GM12878 (cell line): ENCODE data around the gene CLDN25. TPM values are rescaled to one million over a fixed set of nuclear protein-coding genes. Genes with fewer than 3 reads are reported as not detected.

Experiments used
- polyA plus RNA-seq, 11 experiments: library from polyadenylated mRNA; depleted of rRNA in 4 of 11; unstranded in 6 of 11; stranded (reverse) in 5 of 11; fragments of >200 nt; fragmentation: Nextera tagmentation in 4 of 11; fragmentation: Illumina TruSeq in 1 of 11; extraction: Ambion mirVana in 4 of 11; extraction: Trizol in 1 of 11; gene quantifications; 1 replicate in 1 of 11; 2 replicates in 10 of 11; pipeline versions ENCODE4 v1.2.1 to v1.2.3, GENCODE V29; 2011 to 2016; ENCODE audit warnings: inconsistent platforms in 2 of 11, missing spikeins in 2 of 11, low read depth in 1 of 11
- small RNA-seq: library from RNA; depleted of rRNA; stranded (forward); fragments of <200 nt; gene quantifications from one replicate; pipeline ENCODE3, GENCODE V24; 2014
- total RNA-seq, 4 experiments: library from RNA; depleted of rRNA in 3 of 4; stranded (reverse); fragments of >200 nt in 3 of 4; fragmentation: Illumina TruSeq in 1 of 4; extraction: Trizol in 1 of 4; gene quantifications; 2 replicates each; pipeline versions ENCODE4 v1.2.1 to v1.2.3, GENCODE V29; 2013 to 2021

CLDN25 gene
- total and polyA plus RNA-seq, 10 of the 15 experiments (the other 5 are each of a cell fraction or from before 2014, with no cell fraction given) = not detected

Small RNA genes within 50 kb of the gene (small RNA-seq; reads per million reads assigned to genes)
- gene LRRC37A13P = not detected
- gene RPS29P19 = not detected

Other genes starting within 250 kb of the CLDN25 start
- gene TMPRSS5, start 73.5 kb upstream of the CLDN25 start, total RNA-seq (2014; rRNA removed) = 0.27 and 0.85 TPM in 2 replicates
- gene TMPRSS5, start 73.5 kb upstream of the CLDN25 start, total RNA-seq (2014; rRNA removed; fragmentation: Illumina TruSeq; extraction: Trizol) = 0.14 and 0.36 TPM in 2 replicates
- gene TMPRSS5, start 73.5 kb upstream of the CLDN25 start, total RNA-seq (2021) = 0.33 and 0.37 TPM in 2 replicates
- 0.09 and 0.18 TPM in 2 replicates for gene TMPRSS5, start 73.5 kb upstream of the CLDN25 start, polyA plus RNA-seq (2011; rRNA removed)
- 0.34 TPM in 1 of 2 replicates, not detected in the other for gene TMPRSS5, start 73.5 kb upstream of the CLDN25 start, polyA plus RNA-seq (2014; fragmentation: Illumina TruSeq; extraction: Trizol)
- under 1 TPM in 1 of 2 experiments, not detected in 1; 0.05 TPM for gene TMPRSS5, start 73.5 kb upstream of the CLDN25 start, polyA plus RNA-seq (2014; fragmentation: Nextera tagmentation; extraction: Ambion mirVana)
- 0.41 and 0.83 TPM in 2 replicates for gene TMPRSS5, start 73.5 kb upstream of the CLDN25 start, polyA plus RNA-seq (2014; rRNA removed)
- under 1 TPM in 1 of 2 experiments, not detected in 1; 0.27 TPM for gene TMPRSS5, start 73.5 kb upstream of the CLDN25 start, polyA plus RNA-seq (2016; fragmentation: Nextera tagmentation; extraction: Ambion mirVana)
- gene ZW10, start 6.1 kb upstream of the CLDN25 start, total RNA-seq (2014; rRNA removed) = 18.9 and 20.4 TPM in 2 replicates
- gene ZW10, start 6.1 kb upstream of the CLDN25 start, total RNA-seq (2014; rRNA removed; fragmentation: Illumina TruSeq; extraction: Trizol) = 21.7 and 23.3 TPM in 2 replicates
- gene ZW10, start 6.1 kb upstream of the CLDN25 start, total RNA-seq (2021) = 14.4 and 14.7 TPM in 2 replicates
- gene ZW10, start 6.1 kb upstream of the CLDN25 start, polyA plus RNA-seq (2011; rRNA removed) = 15.6 and 17.7 TPM in 2 replicates
- 20.6 and 23.6 TPM in 2 replicates for gene ZW10, start 6.1 kb upstream of the CLDN25 start, polyA plus RNA-seq (2014; fragmentation: Illumina TruSeq; extraction: Trizol)
- 1 to 10 TPM; 5.4 to 8.6 TPM for gene ZW10, start 6.1 kb upstream of the CLDN25 start, polyA plus RNA-seq (2014; fragmentation: Nextera tagmentation; extraction: Ambion mirVana)
- gene ZW10, start 6.1 kb upstream of the CLDN25 start, polyA plus RNA-seq (2014; rRNA removed) = 11.4 and 13.7 TPM in 2 replicates
- gene ZW10, start 6.1 kb upstream of the CLDN25 start, polyA plus RNA-seq (2016; fragmentation: Nextera tagmentation; extraction: Ambion mirVana) = 10 to 100 TPM; 31.8 to 32.0 TPM
- 18.5 and 27.3 TPM in 2 replicates for gene USP28, start 95.8 kb downstream of the CLDN25 start, total RNA-seq (2014; rRNA removed)
- gene USP28, start 95.8 kb downstream of the CLDN25 start, total RNA-seq (2014; rRNA removed; fragmentation: Illumina TruSeq; extraction: Trizol) = 24.9 and 27.0 TPM in 2 replicates
- gene USP28, start 95.8 kb downstream of the CLDN25 start, total RNA-seq (2021) = 20.5 and 20.9 TPM in 2 replicates
- 57.2 and 60.4 TPM in 2 replicates for gene USP28, start 95.8 kb downstream of the CLDN25 start, polyA plus RNA-seq (2011; rRNA removed)
- gene USP28, start 95.8 kb downstream of the CLDN25 start, polyA plus RNA-seq (2014; fragmentation: Illumina TruSeq; extraction: Trizol) = 36.3 and 40.7 TPM in 2 replicates
- 1 to 10 TPM; 2.8 to 4.0 TPM for gene USP28, start 95.8 kb downstream of the CLDN25 start, polyA plus RNA-seq (2014; fragmentation: Nextera tagmentation; extraction: Ambion mirVana)
- 22.5 and 22.6 TPM in 2 replicates for gene USP28, start 95.8 kb downstream of the CLDN25 start, polyA plus RNA-seq (2014; rRNA removed)
- 10 to 100 TPM; 25.5 to 26.7 TPM for gene USP28, start 95.8 kb downstream of the CLDN25 start, polyA plus RNA-seq (2016; fragmentation: Nextera tagmentation; extraction: Ambion mirVana)
- not detected in 2 replicates for gene HTR3B, start 125.0 kb downstream of the CLDN25 start, total RNA-seq (2014; rRNA removed)
- not detected in 2 replicates for gene HTR3B, start 125.0 kb downstream of the CLDN25 start, total RNA-seq (2014; rRNA removed; fragmentation: Illumina TruSeq; extraction: Trizol)
- gene HTR3B, start 125.0 kb downstream of the CLDN25 start, total RNA-seq (2021) = not detected in 2 replicates
- not detected in 2 replicates for gene HTR3B, start 125.0 kb downstream of the CLDN25 start, polyA plus RNA-seq (2011; rRNA removed)
- gene HTR3B, start 125.0 kb downstream of the CLDN25 start, polyA plus RNA-seq (2014; fragmentation: Illumina TruSeq; extraction: Trizol) = not detected in 2 replicates
- not detected for gene HTR3B, start 125.0 kb downstream of the CLDN25 start, polyA plus RNA-seq (2014; fragmentation: Nextera tagmentation; extraction: Ambion mirVana)
- not detected in 2 replicates for gene HTR3B, start 125.0 kb downstream of the CLDN25 start, polyA plus RNA-seq (2014; rRNA removed)
- gene HTR3B, start 125.0 kb downstream of the CLDN25 start, polyA plus RNA-seq (2016; fragmentation: Nextera tagmentation; extraction: Ambion mirVana) = not detected
- not detected in 2 replicates for gene HTR3A, start 195.3 kb downstream of the CLDN25 start, total RNA-seq (2014; rRNA removed)
- not detected in 2 replicates for gene HTR3A, start 195.3 kb downstream of the CLDN25 start, total RNA-seq (2014; rRNA removed; fragmentation: Illumina TruSeq; extraction: Trizol)
- gene HTR3A, start 195.3 kb downstream of the CLDN25 start, total RNA-seq (2021) = not detected in 2 replicates
- gene HTR3A, start 195.3 kb downstream of the CLDN25 start, polyA plus RNA-seq (2011; rRNA removed) = not detected in 2 replicates
- gene HTR3A, start 195.3 kb downstream of the CLDN25 start, polyA plus RNA-seq (2014; fragmentation: Illumina TruSeq; extraction: Trizol) = not detected in 2 replicates
- gene HTR3A, start 195.3 kb downstream of the CLDN25 start, polyA plus RNA-seq (2014; fragmentation: Nextera tagmentation; extraction: Ambion mirVana) = not detected
- not detected in 2 replicates for gene HTR3A, start 195.3 kb downstream of the CLDN25 start, polyA plus RNA-seq (2014; rRNA removed)
- not detected for gene HTR3A, start 195.3 kb downstream of the CLDN25 start, polyA plus RNA-seq (2016; fragmentation: Nextera tagmentation; extraction: Ambion mirVana)